ENCODE results near the gene DOK4. TPM values are rescaled to one million over a fixed set of nuclear protein-coding genes. Genes with fewer than 3 reads are reported as not detected.

Gene DOK4
- total RNA-seq, 1 experiment from 2014 or later: 14.4 TPM

GRCh38 chr16:57468346-57468745 lies 17.9 kb downstream of the DOK4 start:
- CTCF ChIA-PET: no interaction called here
- intact Hi-C loops (cut with micrococcal nuclease): no loop called here
- POLR2A ChIA-PET: no interaction called here
- ATAC-seq: no peak
- Histone ChIP-seq H4K20me1 (ENCODE audit: insufficient read depth) (no peaks in the 10 kb centered on the region), H2AFZ (ENCODE audit: low read depth, low read length, poor library complexity, severe bottlenecking) (no peak overlapping the region), H3K9ac (ENCODE audit: low read length) (no peak overlapping the region), H3K27ac (ENCODE audit: low read depth, low read length) (no peak overlapping the region), H3K4me1 (ENCODE audit: control insufficient read depth in 1 of 2, insufficient read depth in 2 of 2, low read length in 2 of 2) (peaks cover 7% of the 10 kb centered on the region in 2 experiments; a peak in 3 of 4 replicates), H3K79me2 (ENCODE audit: insufficient read depth, low read length) (peaks cover 30% of the 10 kb centered on the region), H3K9me3 (ENCODE audit: control insufficient read depth in 1 of 2, insufficient read depth in 1 of 2, low read depth in 1 of 2, low read length in 2 of 2) (no peaks in the 10 kb centered on the region), H3K4me3 (replicated peaks in 1 of 2; ENCODE audit: low read depth in 1 of 2, low read length in 2 of 2) (no peak overlapping the region), H3K9me2 (ENCODE audit: insufficient read depth) (no peaks in the 10 kb centered on the region), H3K27me3 (ENCODE audit: insufficient read depth, low read length) (no peaks in the 10 kb centered on the region), H3K4me2 (ENCODE audit: low read length) (no peak overlapping the region), H3K36me3 (ENCODE audit: control insufficient read depth in 1 of 2, insufficient read depth in 2 of 2, low read length in 2 of 2) (peaks cover 61 to 71% of the 10 kb centered on the region in 2 experiments; a peak in 3 of 4 replicates)
- TF ChIP-seq ZBTB33 (IDR thresholded peaks at IDR 0.05; ENCODE audit: extremely low read depth, insufficient replicate concordance, low read length) (no peak), SP1 (IDR thresholded peaks at IDR 0.05; ENCODE audit: low read depth) (no peak), JUND (IDR thresholded peaks at IDR 0.05) (no peak), ZFX (IDR thresholded peaks at IDR 0.05) (no peak), YY1 (IDR thresholded peaks at IDR 0.05; ENCODE audit: extremely low read depth, insufficient replicate concordance, low read depth, low read length) (no peak), SRF (IDR thresholded peaks at IDR 0.05; ENCODE audit: low read depth) (no peak), TCF7L2 (IDR thresholded peaks at IDR 0.05; ENCODE audit: borderline replicate concordance, extremely low read depth, insufficient read depth, insufficient read length) (no peak), RAD21 (IDR thresholded peaks at IDR 0.05; ENCODE audit: low read depth) (no peak), ZNF274 (IDR thresholded peaks at IDR 0.05; ENCODE audit: low read depth, low read length) (no peak), SIN3A (IDR thresholded peaks at IDR 0.05; ENCODE audit: low read depth) (no peak), FOSL1 (IDR thresholded peaks at IDR 0.05; ENCODE audit: low read depth) (no peak), POLR2AphosphoS5 (IDR thresholded peaks at IDR 0.05; ENCODE audit: low read depth, low read length) (no peak), REST (IDR thresholded peaks at IDR 0.05; ENCODE audit: low read depth) (no peak), CBX3 (IDR thresholded peaks at IDR 0.05; ENCODE audit: low read depth) (no peak)
- TF ChIP-seq, protein P1, sequence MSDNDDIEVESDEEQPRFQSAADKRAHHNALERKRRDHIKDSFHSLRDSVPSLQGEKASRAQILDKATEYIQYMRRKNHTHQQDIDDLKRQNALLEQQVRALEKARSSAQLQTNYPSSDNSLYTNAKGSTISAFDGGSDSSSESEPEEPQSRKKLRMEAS (IDR thresholded peaks at IDR 0.05): no peak
- TF ChIP-seq, protein P2, sequence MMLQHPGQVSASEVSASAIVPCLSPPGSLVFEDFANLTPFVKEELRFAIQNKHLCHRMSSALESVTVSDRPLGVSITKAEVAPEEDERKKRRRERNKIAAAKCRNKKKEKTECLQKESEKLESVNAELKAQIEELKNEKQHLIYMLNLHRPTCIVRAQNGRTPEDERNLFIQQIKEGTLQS (IDR thresholded peaks at IDR 0.05): no peak
- no peak for DNase-seq (ENCODE audit: low read depth, low spot score)
- RAD21 ChIA-PET (ENCODE audit: low non-redundant PET in 1 of 2, low total read pairs in 2 of 2, uncharacterized antibody in 2 of 2, unreplicated experiment in 2 of 2): no interaction called here
- BruUV-seq (replicated peaks): no TSS peak
